Stimulated activated CD8-positive, alpha-beta memory T cell treated with anti-CD3 and anti-CD28 coated beads, Interleukin-4, amount 100 ng/mL, for 1 hour (primary cell): ENCODE measurements around the gene CSNK1E.

ENCODE experiments used
- DNase-seq, 2 donors: peaks; one replicate each; pipeline ENCODE4 v3.0.0-alpha.2; 2020; ENCODE audit warnings: low read depth in 2 of 2, low spot score in 1 of 2

Gene CSNK1E

GRCh38 chr22:38335077-38335476 lies 17.8 kb upstream of the CSNK1E start:
- DNase-seq, result no peak

- DNase-seq, result no peak
Observed at GRCh38 chr22:38327805-38328204, 10.6 kb upstream of the CSNK1E start.

- DNase-seq, result no peak
Observed at GRCh38 chr22:38327396-38327795, 10.2 kb upstream of the CSNK1E start.

GRCh38 chr22:38325587-38325986 lies 8.4 kb upstream of the CSNK1E start:
- DNase-seq, result no peak

- DNase-seq, result no peak
Observed at GRCh38 chr22:38320605-38321402, 3.6 kb upstream of the CSNK1E start.

- no peak for DNase-seq
Observed at GRCh38 chr22:38318792-38319773, 1.9 kb upstream of the CSNK1E start.

- no peak for DNase-seq
Observed at GRCh38 chr22:38317995-38318715, 922 bp upstream of the CSNK1E start.

GRCh38 chr22:38316364-38317121 lies 690 bp downstream of the CSNK1E start:
- no peak for DNase-seq

- no peak for DNase-seq
Observed at GRCh38 chr22:38315823-38316363, 1.3 kb downstream of the CSNK1E start.

GRCh38 chr22:38314933-38315822 lies 2.1 kb downstream of the CSNK1E start:
- no peak for DNase-seq

GRCh38 chr22:38314051-38314932 lies 2.9 kb downstream of the CSNK1E start:
- DNase-seq, result no peak

- no peak for DNase-seq
Observed at GRCh38 chr22:38313384-38313955, 3.8 kb downstream of the CSNK1E start.

- no peak for DNase-seq
Observed at GRCh38 chr22:38312261-38312800, 4.9 kb downstream of the CSNK1E start.

GRCh38 chr22:38311323-38311620 lies 6.0 kb downstream of the CSNK1E start:
- no peak for DNase-seq

GRCh38 chr22:38310518-38311322 lies 6.5 kb downstream of the CSNK1E start:
- DNase-seq, result no peak

GRCh38 chr22:38309614-38310517 lies 7.4 kb downstream of the CSNK1E start:
- DNase-seq, result no peak
